ENCODE data around the gene ZNF283.

- TF ChIP-seq CTCF (IDR thresholded peaks at IDR 0.05) = no peak
- TF ChIP-seq POLR2A (IDR thresholded peaks at IDR 0.05) = no peak
Measured at GRCh38 chr19:43883864-43884263, 56.7 kb downstream of the ZNF283 start, which contains the start of gene ZNF404.
